ENCODE results near the gene TM4SF5.

Gene TM4SF5

DNA sequence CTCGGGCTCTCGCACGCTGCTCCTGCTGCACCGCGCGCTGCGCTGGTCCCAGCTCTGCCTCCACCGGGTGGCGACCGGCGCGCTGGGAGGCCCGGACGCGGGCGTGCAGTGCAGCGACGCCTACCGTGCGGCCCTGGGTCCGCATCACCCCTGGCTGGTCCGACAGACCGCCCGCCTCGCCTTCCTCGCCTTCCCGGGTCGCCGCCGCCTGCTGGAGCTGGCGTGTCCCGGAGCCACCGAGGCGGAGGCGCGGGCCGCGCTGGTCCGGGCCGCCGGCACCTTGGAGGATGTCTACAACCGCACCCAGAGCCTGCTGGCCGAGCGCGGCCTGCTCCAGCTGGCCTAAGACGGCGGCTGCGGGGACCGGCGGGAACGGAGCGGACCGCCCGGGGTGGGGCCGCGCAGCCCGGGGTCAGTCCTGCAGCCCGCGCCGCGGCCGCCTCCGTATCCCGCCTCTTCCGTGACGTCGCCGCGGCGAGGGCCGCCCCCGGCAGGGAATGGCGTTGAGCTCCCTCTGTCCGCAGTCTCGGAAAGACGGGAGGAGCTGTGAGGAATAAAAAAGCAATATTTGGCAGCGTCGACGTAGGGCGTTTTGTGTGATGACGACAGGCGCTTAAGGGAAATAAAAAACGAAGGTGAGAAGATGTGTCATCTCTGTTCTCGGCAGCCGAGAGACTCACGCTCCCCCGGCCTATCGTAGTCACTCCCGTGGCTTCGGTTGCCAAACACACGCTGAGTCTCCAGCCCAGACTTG, 18.4 kb downstream of the TM4SF5 start:
- Histone ChIP-seq H3K9me2 (replicated peaks; ENCODE audit: low read depth, low read length) (no peaks in the 10 kb centered on the region), H3K36me3 (ENCODE audit: insufficient read depth, low read length) (no peaks in the 10 kb centered on the region), H3K79me2 (ENCODE audit: insufficient read depth, low read length) (no peaks in the 10 kb centered on the region), H3F3A (ENCODE audit: low read depth) (peaks cover 4% of the 10 kb centered on the region; the same call in 1 of the 2 replicates), H3K9me3 (ENCODE audit: insufficient read depth, low read depth, low read length) (no peaks in the 10 kb centered on the region), H3K4me1 (ENCODE audit: insufficient read depth, low read length, poor library complexity, severe bottlenecking) (peaks cover 10% of the 10 kb centered on the region), H3K4me2 (ENCODE audit: low read depth, low read length, poor library complexity, severe bottlenecking) (peak overlapping the region; percentile 85), H3K27me3 (ENCODE audit: insufficient read depth, low read length, poor library complexity, severe bottlenecking) (no peaks in the 10 kb centered on the region), H4K20me1 (ENCODE audit: insufficient read depth, low read length, poor library complexity, severe bottlenecking) (no peaks in the 10 kb centered on the region), H3K9ac (ENCODE audit: low read depth, low read length, poor library complexity, severe bottlenecking) (peak overlapping the region; percentile 69), H3K4me3 (ENCODE audit: low read length, poor library complexity, severe bottlenecking) (peak overlapping the region; percentile 72), H2AFZ (ENCODE audit: low read length) (peak overlapping the region; percentile 84)
- TF ChIP-seq EZH2phosphoT487 (IDR thresholded peaks at IDR 0.05; ENCODE audit: borderline replicate concordance) (no peak), CTCF (conservative IDR thresholded peaks at IDR 0.05; ENCODE audit: low read length) (peak; percentile 64)

DNA sequence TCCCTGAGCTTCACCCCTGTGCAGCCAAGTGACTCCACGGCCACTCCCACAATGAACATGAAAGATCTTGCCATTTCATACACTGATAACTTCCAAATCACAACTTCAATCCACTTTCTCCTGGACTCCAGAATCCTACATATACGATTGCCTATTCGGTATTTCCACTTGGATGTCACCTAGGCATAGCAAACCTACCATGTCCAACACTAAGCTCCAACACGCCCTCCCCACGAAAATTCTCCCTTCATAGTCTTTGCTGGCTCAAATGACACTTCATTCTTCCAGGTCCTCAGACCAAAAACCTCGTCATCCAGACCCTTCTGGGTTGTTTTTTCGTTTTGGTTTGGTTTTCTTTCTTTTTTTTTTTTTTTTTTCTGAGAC, 19.0 kb downstream of the TM4SF5 start:
- H3K9ac ChIP-seq (ENCODE audit: low read depth, low read length, poor library complexity, severe bottlenecking) = peak overlapping the region; percentile 69
- peaks cover 4% of the 10 kb centered on the region; the same call in 1 of the 2 replicates for H3F3A ChIP-seq (ENCODE audit: low read depth)
- no peaks in the 10 kb centered on the region for H3K79me2 ChIP-seq (ENCODE audit: insufficient read depth, low read length)
- TF ChIP-seq EZH2phosphoT487 (IDR thresholded peaks at IDR 0.05; ENCODE audit: borderline replicate concordance) (no peak), CTCF (conservative IDR thresholded peaks at IDR 0.05; ENCODE audit: low read length) (no peak)
- H3K4me2 ChIP-seq (ENCODE audit: low read depth, low read length, poor library complexity, severe bottlenecking) = peak overlapping the region; percentile 85
- H3K4me3 ChIP-seq (ENCODE audit: low read length, poor library complexity, severe bottlenecking) = peak overlapping the region; percentile 72
- H2AFZ ChIP-seq (ENCODE audit: low read length) = peak overlapping the region; percentile 84
- H3K36me3 ChIP-seq (ENCODE audit: insufficient read depth, low read length) = no peaks in the 10 kb centered on the region
- peaks cover 10% of the 10 kb centered on the region for H3K4me1 ChIP-seq (ENCODE audit: insufficient read depth, low read length, poor library complexity, severe bottlenecking)
- H3K27me3 ChIP-seq (ENCODE audit: insufficient read depth, low read length, poor library complexity, severe bottlenecking) = no peaks in the 10 kb centered on the region
- no peaks in the 10 kb centered on the region for H3K9me2 ChIP-seq (replicated peaks; ENCODE audit: low read depth, low read length)
- H3K9me3 ChIP-seq (ENCODE audit: insufficient read depth, low read depth, low read length) = no peaks in the 10 kb centered on the region
- no peaks in the 10 kb centered on the region for H4K20me1 ChIP-seq (ENCODE audit: insufficient read depth, low read length, poor library complexity, severe bottlenecking)

GRCh38 chr17:4795168-4795567, 23.5 kb downstream of the TM4SF5 start:
- Histone ChIP-seq H3F3A (ENCODE audit: low read depth) (no peaks in the 10 kb centered on the region; the same call in 1 of the 2 replicates), H3K9ac (ENCODE audit: low read depth, low read length, poor library complexity, severe bottlenecking) (no peak overlapping the region), H3K4me1 (ENCODE audit: insufficient read depth, low read length, poor library complexity, severe bottlenecking) (peaks cover 12% of the 10 kb centered on the region), H4K20me1 (ENCODE audit: insufficient read depth, low read length, poor library complexity, severe bottlenecking) (no peaks in the 10 kb centered on the region), H2AFZ (ENCODE audit: low read length) (peak overlapping the region; percentile 48), H3K27me3 (ENCODE audit: insufficient read depth, low read length, poor library complexity, severe bottlenecking) (no peaks in the 10 kb centered on the region), H3K4me2 (ENCODE audit: low read depth, low read length, poor library complexity, severe bottlenecking) (peak overlapping the region; percentile 47), H3K36me3 (ENCODE audit: insufficient read depth, low read length) (peaks cover 6% of the 10 kb centered on the region; the same call in 1 of the 2 replicates), H3K79me2 (ENCODE audit: insufficient read depth, low read length) (peaks cover 22% of the 10 kb centered on the region), H3K9me3 (ENCODE audit: insufficient read depth, low read depth, low read length) (no peaks in the 10 kb centered on the region), H3K4me3 (ENCODE audit: low read length, poor library complexity, severe bottlenecking) (no peak overlapping the region), H3K9me2 (replicated peaks; ENCODE audit: low read depth, low read length) (no peaks in the 10 kb centered on the region)
- no peak for TF ChIP-seq EZH2phosphoT487 (IDR thresholded peaks at IDR 0.05; ENCODE audit: borderline replicate concordance)
- no peak for TF ChIP-seq CTCF (conservative IDR thresholded peaks at IDR 0.05; ENCODE audit: low read length)
